Posterior cingulate gyrus (tissue), 11 donors: Measurements from ENCODE around the gene LCNL1.

Experiments used
- DNase-seq, 10 donors: peaks; one replicate each; pipeline versions ENCODE4 v3.0.0 to v3.0.0-alpha.2; 2020 to 2021; ENCODE audit warnings: mixed read lengths in 3 of 10
- intact Hi-C: fragments of 100-400 bp; cut with DNase I; formaldehyde crosslinking; loops from one replicate; pipeline ENCODE4 v1.15.1; 2023

The LCNL1 gene

DNA sequence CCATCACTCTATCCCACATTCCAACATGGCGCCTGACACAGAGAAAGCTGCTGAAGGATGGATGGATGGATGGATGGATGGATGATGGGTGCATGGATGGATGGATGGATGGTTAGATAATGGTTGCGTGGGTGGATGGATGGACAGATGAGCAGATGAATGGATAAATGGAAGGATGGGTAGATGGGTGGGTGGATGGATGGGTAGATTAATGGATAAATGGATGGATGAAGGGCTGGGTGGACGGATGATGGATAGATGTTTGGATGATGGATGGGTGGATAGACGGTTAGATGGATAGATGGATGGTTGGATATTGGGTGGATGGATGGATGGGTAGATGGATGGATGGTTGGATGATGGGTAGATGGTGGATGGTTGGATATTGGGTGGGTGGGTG, 26.2 kb upstream of the LCNL1 start:
- intact Hi-C loops: no loop called here
- no peak for DNase-seq

DNA sequence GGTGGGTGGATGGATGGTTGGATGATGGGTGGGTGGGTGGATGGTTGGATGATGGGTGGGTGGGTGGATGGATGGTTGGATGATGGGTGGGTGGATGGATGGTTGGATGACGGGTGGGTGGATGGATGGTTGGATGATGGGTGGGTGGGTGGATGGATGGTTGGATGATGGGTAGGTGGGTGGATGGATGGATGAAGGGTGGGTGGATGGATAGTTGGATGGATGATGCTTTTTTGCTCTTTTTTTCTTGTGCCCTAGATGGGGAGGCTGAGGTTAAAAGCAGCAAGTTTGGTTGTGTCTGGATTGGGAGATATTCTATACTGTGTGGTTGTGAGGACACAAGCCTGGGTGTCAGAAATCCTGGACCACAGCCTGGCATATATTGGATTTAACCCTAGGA, 25.3 kb upstream of the LCNL1 start:
- no peak for DNase-seq
- intact Hi-C loops: no loop called here

- intact Hi-C loops: no loop called here
- no peak for DNase-seq
Measured at GRCh38 chr9:136957901-136958300, 24.9 kb upstream of the LCNL1 start.

GRCh38 chr9:136958473-136958872, 24.3 kb upstream of the LCNL1 start:
- intact Hi-C loops: no loop called here
- no peak for DNase-seq

- intact Hi-C loops: no loop called here
- DNase-seq: no peak
Measured at GRCh38 chr9:136958898-136959850, 23.6 kb upstream of the LCNL1 start.

DNA sequence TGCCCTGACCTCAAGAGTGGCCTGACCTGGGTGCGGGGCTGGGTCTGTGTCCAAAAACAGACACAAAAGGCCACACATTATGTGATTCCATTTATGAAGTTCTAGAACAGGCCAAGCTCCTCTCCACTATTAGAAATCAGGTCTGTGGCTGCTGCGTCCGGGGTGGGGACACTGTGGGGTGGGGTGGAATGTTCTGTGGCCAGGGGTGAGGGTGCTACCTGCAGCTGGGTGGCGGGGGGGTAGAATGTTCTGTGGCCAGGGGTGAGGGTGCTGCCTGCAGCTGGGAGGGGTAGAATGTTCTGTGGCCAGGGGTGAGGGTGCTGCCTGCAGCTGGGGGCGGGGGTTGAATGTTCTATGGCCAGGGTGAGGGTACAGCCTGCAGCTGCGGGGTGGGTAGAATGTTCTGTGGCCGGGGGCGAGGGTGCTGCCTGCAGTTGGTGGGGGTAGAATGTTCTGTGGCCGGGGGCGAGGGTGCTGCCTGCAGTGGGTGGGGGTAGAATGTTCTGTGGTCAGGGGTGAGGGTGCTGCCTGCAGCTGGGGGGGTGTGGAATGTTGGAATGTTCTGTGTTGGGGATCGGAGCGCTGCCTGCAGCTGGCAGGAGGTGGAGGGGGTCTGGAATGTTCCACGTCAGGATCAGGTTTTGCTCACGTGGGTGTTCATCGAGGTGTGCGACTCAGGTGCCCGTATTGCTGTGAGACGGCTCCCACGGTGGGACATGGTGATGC, 22.4 kb upstream of the LCNL1 start:
- intact Hi-C loops: no loop called here
- DNase-seq: no peak

- DNase-seq: no peak
- intact Hi-C loops: no loop called here
Measured at GRCh38 chr9:136960938-136961275, 21.9 kb upstream of the LCNL1 start.

DNA sequence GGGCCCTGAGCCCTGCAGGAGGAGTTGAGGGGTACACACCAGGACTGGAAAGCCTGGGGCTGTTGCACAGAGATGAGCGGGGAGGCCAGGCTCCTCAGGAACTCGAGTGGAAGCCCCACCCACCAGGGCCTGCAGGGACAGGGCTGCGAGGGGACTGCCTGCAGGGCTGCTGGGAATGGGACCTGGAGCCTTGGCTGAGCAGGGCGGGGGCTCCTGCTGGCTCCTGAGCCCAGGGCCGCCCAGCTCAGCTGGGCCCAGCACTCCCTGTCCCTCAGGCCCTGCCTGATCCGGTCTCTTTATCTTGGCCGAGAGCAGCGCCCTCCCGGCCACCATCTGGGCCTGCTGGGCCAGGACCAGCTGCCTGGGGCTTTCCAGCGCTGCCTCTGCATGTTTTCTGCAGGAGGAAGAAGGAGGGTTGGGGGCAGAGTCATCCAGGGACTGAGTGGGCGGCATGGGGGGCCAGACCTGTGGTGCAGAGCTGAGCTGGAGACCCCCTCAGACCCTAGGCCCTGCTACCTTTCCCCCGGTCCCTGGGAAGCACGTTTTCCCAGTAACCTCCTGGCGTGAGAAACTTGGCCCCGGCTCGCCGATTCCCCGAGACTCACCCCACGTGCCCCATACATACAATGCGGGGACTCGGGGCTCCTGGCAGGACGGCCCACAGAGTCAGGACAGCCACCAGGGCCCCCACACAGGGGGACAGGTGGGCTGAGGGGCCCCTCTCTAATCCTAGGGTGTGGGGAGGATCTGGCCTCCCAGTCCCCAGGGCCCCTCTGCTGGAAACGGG, 21.3 kb upstream of the LCNL1 start:
- DNase-seq: peak in 3 of 10 donors; percentile 46 to 87 (median 50)
- intact Hi-C loops: no loop called here

DNA sequence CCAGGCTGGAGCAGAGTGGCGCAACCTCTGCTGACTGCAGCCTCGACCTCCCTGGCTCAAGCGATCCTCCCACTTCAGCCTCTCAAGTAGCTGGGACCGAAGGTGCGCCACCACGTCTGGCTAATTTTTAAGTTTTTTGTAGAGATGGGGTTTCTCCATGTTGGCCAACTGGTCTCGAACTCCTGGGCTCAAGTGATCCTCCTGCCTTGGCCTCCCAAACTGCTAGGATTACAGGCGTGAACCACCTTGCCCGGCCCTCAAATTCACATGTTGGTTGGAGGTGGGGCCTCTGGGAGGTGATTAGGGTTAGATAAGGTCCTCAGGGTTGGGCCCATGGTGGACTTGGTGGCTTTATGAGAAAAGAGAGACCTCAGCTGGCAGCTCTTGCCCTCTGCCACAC, 20.6 kb upstream of the LCNL1 start:
- intact Hi-C loops: no loop called here
- no peak for DNase-seq

DNA sequence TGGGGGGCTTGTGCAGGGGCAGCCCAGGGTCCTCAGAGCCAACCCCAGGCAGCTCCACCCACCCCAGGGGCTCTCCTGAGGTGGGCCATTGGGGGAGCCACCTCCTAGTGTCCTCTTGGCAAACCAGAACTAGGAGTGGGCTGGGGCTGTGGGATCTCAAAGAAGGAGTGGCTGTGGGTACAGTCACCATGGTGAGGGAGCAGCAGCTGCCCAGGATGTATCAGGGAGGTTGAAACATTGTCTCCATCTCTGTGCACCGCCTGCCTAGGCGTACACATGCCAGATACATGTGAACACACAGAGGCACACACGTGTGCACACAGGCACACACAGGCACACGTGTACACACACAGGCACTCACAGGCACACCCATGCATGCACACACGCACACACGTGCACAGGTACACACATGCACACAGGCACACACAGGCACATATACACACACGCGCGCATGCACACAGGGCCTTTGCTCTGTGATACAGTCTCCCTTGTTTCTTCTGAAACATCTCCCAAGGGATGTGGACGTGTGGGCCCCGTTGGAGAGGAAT, 20.0 kb upstream of the LCNL1 start:
- no peak for DNase-seq
- intact Hi-C loops: no loop called here

DNA sequence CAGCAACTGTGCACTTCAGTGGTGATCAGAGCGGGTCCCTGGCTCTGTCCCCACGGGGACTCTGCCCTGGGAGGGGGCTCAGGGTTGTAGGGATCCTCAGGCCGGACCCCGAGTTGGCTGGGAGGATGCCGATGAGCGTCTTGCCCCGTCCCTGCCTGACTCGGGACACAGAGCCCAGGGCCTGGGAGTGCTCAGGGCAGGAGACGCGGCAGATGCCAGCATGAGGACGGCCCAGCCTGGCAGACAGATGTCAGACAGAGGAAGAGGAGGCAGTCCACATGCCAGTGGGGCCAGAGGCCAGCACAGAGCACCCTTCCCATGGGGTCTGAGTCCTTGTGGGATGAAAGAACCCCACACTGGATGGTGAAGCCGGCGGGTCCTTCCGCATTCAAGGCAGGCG, 19.5 kb upstream of the LCNL1 start:
- no peak for DNase-seq
- intact Hi-C loops: no loop called here

GRCh38 chr9:136963751-136964150, 19.0 kb upstream of the LCNL1 start:
- no peak for DNase-seq
- intact Hi-C loops: no loop called here

- intact Hi-C loops: no loop called here
Measured at GRCh38 chr9:136964171-136964689, 18.6 kb upstream of the LCNL1 start.

GRCh38 chr9:136964833-136965422, 17.9 kb upstream of the LCNL1 start:
- DNase-seq: no peak
- intact Hi-C loops: no loop called here

More at GRCh38 chr9:136964171-136964689, 18.6 kb upstream of the LCNL1 start:
- DNase-seq: no peak

DNA sequence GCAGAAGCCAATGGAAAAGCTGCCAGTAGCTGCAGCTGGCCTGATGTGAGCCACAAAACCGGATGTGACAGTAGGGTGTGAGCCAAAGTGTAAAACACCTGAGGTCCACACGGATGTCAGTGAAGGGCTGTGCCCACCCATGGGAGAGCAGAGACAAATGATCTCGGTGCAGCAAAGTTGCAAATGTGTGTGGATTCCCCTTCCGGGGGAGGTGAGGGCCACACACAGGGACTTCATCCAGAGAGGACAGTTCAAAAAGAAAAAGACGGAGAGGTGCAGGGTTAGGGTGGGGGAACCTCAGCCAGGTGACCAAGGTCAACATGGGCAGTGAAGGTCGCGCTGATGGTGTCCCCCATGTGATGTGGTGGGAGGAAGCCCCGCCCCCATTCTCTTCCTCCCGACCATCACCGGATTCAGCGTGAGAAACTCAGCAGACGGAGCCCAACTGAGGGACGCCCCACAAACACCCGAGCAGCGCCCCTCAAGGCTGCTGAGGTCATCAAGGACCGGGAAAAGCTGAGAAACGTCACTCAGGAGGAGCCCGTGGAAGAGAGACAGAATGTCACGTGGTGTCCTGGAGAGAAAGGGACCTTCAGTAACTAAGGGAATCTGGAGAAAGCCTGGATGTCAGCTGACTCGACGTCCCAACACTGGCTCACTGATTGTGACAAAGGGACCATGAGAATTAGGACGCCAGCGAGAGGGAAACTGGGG, 16.9 kb upstream of the LCNL1 start:
- DNase-seq: peak in 6 of 10 donors; percentile 56 to 85 (median 66)
- intact Hi-C loops: no loop called here

DNA sequence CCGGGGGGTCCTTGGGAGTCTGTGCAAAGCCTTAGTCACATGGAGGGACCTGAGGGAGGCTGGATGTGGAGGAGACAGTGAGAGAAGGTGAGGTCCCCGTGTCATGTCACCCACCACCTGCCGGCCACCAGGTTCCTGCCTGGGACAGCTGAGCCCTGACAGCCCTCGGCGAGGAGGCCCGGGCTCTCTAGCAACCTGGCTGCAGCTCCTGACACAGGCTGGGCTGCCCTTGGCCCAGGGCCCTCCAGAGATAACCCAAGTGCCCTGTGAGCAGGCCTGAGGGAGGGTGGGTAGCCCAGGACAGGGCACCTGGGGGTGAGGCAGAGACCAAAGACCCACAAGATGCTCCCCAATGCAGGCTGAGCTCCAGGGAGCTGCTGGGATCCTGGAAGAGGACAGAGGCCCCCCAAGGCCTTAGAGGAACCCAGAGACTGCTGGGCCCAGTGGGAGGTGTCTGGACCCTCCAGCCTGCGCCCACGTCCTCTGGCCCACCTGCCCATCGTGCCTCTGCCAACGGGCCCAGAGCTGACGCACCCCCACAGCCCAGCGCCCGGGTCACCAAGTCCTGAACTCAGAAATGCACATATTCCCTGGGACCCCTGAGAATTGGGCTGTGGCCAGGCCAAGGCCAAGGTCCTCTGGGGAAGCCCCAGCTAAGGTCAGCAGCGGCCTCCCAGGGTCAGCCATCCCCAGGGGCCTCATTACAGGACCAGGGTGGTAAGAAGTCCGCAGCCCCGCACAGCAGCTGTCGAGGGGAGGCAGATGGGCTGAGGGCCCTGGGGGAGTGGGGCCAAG, 14.3 kb upstream of the LCNL1 start:
- intact Hi-C loops: no loop called here
- DNase-seq: no peak

- no peak for DNase-seq
- intact Hi-C loops: no loop called here
Measured at GRCh38 chr9:136969150-136969549, 13.6 kb upstream of the LCNL1 start.

- DNase-seq: no peak
- intact Hi-C loops: no loop called here
Measured at GRCh38 chr9:136969774-136970173, 13.0 kb upstream of the LCNL1 start.

DNA sequence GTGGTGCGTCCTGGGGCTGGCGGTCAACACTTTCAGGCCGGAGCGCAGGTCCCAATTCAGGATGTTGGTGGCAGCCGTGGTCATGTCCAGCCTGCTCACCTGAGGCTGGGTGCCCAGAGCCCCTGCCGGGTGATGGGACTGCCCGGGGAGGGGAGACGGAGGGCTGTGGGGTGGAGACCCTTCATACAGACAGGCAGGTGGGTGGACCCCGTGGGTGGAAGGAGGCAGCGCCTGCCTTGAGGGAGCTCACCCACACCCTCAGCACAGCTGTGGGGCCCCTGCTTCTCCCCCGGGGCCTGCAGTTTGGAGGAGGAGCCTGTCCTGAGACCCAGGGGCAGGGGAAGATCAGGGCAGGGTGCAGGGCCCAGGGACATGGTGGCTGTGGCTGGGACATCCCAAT, 12.4 kb upstream of the LCNL1 start:
- no peak for DNase-seq
- intact Hi-C loops: no loop called here
